NT2/D1 (cell line): ENCODE results near the gene IGLL5.

Source experiments
- YY1 ChIP-seq: IDR thresholded peaks from 2 replicates; pipeline ENCODE4 v1.6.1; 2011; ENCODE audit not compliant: insufficient read length, insufficient read depth
- ZNF274 ChIP-seq: IDR thresholded peaks from 2 replicates; pipeline ENCODE4 v1.6.1; 2011; ENCODE audit warnings: mild to moderate bottlenecking, low read depth, low read length

- TF ChIP-seq YY1 (no peak), ZNF274 (no peak)
Measured at GRCh38 chr22:22912135-22912987, 24.7 kb downstream of the IGLL5 start.
